CD4-positive, alpha-beta T cell treated with Interleukin-17A for 4 hours (primary cell): ENCODE results near the gene ARHGEF19.
"Not testable (repeated sequence)": the region's sequence is repeated elsewhere in the genome, so short reads cannot be mapped to it uniquely, and the experiment has no call there.

Experiments used
- DNase-seq: peaks from one replicate; pipeline ENCODE4 v3.0.0-alpha.2; 2020; ENCODE audit warnings: mixed read lengths

The ARHGEF19 gene

DNA sequence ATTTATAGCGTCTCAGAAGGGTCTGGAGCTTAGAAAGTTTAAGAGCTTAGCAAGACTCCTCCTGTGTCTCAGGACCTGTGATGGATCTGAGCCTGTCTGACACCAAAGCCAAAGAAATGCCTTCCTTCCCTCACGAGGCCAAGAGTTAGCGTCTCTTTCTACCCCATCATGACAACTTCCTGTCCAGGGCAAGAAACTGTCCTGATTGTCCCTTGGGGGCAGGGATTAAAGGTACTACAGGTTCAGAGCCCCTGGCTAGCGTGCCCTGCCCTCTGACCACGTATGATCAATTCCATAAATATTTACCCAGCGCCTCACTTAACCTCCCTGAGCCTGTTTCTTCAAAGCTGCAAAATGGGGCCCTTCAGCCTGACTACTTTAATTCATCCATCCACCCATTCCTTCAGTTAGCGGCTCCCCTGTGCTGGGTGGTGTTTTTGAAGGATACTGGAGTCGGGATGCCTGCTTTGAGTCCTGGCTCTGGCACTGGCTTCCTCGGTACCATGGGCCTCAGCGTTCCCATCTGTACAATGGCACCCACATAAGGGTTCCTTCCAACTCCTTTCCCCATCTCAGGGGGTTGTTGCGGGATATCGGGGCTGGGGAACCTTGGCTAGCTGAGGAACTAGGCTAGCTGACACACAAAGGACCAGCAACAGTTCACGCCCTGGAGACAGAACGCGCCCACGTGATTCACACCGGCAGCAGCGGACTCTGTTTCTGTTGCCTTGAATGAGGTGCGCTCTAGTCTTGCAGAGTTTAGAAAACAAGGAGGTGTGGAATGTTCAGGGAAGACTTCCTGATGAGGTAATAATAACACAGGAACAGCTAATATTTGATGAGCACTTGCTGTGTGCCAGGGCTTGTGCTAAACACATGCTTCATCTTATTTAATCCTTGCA is 33.6 kb downstream of the ARHGEF19 start:
- no peak for DNase-seq

DNA sequence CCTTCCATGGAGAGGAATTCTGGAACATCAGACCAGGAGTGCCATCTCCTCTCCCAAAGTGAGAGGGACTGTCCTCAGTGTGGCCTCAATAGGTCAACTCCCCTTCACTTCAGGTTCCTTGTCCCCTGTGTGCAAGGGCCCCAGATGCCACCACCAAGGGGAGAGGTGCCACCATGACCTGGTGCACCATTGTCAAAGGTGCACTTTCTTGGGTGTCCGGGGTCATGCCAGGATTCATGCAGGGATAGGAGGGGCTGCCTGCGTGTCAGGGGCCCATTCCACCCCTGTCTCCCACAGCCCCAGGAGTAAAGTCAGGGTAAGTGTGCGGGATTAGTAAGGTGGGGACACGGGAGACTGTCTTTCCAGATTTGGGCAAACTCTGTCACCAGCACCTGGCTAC is 35.1 kb downstream of the ARHGEF19 start:
- DNase-seq, result no peak

DNA sequence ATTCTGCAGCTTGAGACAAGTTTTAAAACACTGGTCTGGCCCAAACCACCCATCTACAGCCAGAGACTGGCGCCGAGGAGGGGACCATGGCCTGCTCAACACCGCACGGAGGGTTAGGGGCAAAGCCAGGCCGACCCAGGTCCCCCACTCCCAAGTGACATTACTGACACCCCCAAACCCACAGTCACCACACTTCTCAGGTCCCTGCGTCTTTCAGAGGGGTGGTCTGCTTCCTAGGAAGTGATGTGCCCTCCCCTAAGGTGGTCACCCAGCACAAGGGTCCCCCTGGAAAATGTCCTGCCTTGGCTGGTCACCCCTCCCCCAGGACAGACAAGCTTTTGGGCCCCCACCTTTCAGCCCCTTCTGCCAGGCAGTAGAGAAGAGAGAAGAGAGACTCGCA is 35.8 kb downstream of the ARHGEF19 start:
- no peak for DNase-seq

DNA sequence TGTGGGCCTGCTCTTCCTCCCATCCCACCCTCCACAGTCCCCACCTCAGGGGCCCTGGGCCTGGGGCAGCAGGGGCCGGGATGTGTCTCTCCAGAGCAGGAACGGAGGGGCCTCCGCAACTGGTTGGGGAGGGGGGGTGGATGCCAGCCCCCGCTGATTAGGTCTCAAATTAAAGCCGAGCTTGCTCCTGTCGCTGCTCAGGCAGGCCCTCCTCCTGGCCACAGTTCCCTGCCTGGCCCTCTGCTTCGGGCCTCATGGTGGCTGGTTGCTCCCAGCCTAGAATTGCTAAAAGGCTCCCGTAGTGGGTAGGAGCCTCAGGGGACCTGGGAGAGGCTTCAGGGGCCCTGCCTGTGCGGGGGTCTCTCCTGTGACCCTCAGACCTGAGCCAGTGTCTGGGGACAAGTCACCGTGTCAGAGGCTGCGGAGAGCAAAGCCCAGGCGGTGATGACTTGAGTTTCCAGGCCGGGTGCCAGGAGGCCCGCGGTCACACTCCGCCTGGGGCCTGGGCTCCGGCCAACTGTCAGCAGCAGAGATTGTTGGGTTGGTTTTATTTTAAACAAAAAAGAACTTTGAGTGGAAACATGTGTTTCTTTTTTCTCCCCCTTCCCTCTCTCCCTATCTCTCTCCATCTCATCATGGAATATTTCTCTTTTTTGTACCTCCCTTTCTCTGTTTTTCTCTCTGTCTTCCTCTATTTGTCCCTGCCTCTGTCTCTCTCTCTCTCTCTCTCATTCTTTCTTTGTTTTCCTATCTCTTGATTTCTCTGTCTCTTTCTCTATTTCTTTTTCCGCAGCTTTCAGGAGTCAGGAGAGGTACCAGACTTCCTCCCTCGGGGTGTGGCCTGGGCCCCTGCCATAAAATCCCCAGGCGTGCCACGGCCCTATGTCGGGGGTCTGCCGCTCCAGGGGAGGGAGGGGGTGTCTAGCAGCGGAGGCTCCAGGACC is 36.6 kb downstream of the ARHGEF19 start:
- no peak for DNase-seq

DNA sequence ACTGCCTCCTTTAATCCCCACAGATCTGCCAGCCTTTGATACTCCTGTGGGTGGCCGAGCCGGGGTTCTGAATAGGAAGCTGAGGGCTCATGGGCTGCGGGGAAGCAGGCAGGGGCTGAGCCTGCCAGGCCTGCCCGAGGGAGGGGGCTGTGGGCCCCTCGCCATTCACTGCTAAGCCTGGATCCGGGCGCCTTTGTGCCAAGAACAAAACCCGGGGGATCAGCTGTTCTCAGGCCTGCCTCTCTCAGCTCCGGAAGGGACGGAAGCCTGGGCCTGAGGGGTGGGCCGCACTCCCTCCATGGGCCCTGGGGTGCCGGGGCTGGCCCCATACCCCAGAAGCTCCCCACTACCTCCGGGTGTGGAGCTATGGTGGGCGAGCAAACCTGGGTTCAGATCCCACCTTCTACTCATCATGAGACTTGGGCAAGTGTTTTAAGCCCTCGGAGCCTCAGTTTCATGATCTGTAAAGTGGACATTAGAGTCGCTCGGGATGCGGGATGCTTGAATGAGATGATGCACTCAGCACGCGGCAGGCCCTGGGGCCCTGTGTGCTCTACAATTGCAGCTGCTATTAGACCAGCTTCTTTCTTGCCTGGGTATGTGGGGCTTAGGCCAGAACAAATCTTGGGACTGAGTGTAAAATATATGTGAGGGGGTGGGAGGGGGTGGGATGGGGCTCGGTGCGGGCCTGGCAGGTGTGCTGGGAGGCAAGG is 37.4 kb downstream of the ARHGEF19 start:
- DNase-seq, result no peak

DNA sequence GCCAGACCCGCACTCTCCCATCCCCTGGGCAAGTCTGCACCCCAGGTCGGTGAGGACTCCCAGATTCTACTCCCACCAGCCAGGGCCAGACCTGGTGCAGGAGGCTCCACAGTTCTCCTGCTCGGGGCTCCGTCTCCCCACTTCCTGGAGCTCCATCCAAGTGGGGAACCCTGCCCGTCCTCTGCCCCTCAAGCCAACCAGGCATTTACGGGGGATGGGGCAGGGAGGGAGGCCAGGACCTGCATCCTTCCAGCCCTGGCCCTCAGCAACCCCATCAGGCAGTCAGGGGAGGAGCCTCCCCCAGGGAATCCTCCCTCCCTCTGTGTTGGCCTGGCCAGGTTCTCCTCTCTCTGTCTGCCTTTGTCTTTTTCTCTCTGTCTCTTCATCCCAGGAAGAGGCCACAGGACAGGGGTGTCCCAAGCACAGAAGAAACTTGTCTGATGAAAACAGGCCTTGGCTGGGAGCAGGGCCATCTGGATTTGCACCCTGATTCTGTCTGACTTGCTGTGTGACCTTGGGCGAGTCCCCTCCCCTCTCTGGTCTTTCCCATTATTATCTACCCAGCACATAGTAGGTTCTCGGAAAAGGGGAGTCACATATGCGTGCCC is 38.1 kb downstream of the ARHGEF19 start:
- no peak for DNase-seq

DNA sequence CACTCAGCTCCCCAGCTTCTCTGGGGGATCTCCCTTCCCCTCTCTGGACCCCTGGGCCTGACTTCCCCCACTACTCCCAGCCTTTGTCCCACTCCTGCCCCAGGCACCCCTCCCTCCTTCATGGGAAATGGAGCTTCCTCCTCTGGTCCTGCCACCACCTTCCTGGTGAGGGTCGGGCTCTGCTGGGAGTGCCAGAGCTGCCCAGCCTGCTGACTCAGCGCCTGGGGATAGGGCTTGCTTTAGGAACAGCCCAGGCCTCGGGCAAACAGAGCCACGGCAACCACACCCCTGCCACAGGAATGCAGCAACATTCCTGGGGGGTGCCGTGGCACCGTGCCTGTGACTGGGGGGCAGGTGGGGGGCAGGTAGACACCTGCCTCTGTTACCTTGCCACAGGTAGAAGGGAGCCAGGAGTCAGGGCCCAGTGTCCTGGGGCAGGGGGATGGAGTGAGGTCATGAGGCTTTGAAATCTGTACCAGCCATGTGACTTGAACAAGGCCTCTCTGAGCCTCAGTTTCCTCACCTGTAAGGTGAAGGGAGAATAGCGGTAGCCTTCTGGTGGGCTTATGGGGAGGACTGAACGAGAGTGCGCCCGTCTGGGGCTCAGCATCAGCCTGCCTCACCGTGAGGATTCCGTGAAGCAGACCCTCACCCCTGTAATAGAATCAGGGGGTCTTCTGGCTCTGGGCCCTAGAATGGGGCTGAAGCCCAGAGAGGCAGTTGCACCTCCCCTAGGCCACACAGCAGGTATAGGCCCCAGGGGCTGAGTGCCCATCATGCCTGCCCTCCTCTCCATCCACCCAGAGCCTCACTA is 38.8 kb downstream of the ARHGEF19 start:
- no peak for DNase-seq

DNA sequence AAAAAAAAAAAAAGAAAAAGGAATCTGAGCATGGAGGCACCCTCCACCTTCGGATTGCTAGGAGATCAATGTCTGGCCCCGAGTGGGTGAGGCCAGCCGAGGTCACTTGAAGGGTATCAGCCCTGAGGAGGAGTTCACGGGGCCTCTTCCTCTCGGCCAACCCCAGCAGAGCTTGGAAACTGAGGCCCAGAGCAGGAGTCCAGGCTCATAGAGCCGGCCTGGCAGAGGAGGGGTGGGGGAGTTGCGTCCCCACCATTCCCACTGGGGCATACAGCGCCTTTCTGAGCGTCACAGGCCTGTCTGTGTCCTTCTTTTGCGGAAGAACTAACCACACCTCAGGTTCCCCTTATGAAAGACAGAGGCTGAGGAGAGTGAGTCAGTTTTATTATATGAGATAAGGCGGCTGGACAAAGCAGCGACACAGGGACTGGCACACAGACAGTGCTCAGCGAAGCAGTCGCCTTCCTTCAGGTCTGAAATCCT is 39.4 kb downstream of the ARHGEF19 start:
- no peak for DNase-seq

DNA sequence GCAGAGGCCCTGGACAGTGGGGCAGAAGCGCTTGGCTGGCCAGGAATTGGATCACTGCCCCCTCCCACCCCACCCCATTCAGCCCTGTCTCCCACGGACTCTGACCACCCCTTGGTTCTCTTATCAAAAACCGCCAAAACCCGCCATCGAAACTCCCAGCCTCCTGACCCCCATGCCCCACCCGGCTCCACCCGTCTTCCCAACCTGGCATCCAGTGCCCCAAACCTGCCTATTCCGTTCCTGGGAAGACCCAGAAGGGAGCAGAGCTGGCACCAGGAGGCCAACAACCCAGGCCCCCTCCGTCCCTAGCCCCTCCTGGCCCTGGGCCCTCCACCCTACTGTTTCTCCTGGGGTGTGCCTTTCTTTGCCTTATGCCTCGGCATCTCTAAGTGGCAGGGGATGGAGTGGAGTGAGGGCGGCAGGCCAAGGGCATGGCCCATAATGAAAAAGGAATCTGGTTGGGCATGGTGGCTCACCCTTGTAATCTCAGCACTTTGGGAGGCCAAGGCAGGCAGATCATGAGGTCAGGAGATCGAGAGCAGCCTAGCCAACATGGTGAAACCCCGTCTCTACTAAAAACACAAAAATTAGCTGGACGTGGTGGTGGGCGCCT is 40.1 kb downstream of the ARHGEF19 start:
- no peak for DNase-seq

DNA sequence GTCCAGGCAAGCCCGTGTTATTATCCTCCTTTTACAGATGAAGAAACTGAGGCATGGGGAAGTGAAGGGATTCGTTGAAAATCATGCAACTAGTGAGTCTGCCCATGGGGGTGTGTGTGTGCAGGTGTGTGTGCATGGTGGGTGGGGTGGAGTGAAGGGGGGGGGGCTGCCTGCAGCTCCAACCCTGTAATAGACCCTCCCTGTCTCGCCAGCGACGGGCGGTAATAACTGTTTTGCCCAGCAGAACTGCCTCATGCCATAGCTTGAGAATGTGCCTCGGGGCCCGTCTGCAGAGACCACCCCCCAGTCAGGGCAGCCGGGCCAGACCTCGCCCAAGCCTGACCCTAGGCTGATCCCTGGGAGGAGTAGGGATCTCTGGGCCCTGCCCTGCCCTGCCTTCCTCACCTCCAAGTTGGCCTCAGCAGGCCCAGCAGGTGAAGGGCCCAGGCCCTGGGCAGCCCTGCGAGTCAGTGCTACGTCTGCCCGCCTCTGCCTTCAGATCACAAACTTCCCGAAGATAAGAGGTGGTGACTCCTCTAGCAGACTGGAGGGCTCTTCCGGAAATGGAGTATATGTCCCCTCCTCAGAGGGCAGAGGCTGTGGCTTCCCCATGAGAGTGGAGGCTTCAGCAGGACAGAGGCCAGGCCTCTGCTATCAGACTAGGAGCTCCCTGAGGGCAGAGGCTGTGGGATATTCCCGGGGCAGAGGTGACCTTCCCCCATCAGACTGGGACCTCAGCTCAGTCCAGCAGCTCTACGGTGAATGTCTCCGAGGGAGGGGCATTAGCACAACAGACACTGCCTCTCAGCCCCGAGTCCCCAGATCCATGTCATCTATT is 40.9 kb downstream of the ARHGEF19 start:
- DNase-seq, result no peak

DNA sequence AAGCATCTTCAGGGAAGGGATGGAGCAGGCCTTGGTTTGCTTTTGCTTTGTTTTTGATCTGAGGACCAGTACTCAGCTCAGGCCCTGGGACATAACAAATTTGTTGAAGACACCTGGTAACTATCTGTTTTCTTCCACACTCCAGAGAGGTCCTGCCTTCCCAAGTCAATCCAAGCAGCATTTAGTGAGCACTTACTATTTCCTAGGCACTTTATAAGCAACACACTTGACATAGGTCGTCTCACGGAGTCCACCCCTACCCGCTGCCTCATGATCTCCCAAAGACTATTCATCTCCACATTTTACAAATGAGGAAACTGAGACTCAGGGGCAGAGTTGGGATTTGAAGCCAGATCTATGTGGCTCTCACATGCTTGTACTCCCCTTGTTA is 42.2 kb downstream of the ARHGEF19 start:
- no peak for DNase-seq

DNA sequence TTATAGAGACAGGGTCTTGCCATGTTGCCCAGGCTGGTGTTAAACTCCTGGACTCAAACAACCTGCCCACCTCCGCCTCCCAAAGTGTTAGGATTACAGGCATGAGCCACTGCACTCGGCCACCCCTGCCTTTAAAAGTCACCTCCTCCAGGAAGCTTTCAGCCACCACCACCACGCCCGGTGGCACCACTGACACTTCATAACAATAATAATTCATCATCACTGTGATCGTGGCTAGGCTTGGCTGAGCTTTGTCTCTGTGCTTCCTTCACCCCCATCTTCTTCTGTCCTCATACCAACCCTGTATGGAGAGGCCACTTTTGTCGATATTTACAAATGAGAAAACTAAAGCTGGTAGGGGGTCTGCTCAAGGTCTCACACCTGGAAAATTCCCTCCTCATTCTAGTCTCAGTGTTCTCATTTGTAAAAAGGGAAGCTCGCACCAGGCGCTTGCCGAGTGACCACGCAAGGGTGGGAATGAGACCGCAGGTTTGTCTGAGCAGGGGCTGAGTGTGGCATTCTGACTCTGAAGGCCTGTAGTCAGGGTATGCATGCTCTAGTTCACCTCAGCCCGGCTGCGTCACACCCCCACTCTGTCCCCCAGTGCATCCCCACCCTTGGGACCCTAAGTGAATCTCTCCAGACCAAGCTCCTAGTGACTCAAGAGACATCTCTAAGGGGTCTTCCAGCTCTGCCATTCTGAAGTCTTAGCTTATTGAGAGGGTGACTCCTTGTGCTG is 43.7 kb downstream of the ARHGEF19 start:
- DNase-seq, result peak; percentile 33

DNA sequence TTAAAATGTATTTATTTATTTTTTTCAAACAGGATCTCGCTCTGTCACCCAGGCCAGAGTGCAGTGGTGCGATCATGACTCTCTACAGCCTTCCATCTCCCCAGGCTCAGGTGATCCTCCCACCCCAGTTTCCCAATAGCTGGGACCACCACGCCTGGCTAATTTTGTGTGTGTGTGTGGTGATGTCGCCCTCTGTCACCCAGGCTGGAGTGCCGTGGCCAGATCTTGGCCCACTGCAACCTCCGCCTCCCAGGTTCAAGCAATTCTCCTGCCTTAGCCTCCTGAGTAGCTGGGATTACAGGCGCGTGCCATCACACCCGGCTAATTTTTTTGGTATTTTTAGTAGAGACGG is 44.3 kb downstream of the ARHGEF19 start:
- not testable (repeated sequence) for DNase-seq

DNA sequence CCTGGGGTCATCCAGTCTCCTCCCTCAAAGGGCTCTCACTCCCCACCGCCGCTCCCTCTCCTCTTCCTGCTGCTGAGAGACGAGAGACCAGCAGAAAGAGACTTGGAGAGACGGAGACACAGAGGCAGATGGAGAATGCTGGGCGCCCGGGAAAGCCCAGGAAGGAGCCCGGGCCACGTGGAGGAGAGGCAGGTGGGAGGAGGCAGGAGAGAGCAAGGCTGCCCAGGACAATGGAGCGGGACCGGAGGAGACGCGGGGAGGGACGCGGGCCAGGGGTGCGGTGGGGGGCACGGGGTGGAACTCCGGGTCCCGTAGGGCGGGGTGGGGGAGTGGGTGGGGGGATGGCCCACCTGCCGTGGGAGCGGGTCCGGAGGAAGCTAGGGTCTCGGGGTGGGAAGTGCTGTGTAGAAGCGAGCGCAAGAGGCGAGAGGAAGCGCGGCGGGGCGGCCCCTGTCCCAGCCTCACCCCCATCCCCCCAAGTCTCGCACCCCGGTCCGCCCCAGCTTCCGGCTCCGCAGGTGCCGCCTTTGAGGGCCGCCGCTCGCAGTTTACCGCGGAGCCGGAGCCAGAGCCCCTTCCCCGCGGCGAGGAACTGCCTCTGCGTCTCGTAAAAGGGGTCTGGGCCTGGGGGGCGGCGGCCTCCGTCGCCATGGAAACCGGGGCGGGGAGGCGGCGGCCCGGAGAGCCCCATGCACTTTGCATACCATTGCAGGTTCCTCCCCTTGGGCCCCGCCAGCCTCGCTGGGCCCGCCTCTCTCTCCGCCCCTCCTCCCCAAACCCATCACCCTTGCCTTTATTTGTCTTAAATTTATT is 44.9 kb downstream of the ARHGEF19 start:
- DNase-seq, result peak; percentile 74

DNA sequence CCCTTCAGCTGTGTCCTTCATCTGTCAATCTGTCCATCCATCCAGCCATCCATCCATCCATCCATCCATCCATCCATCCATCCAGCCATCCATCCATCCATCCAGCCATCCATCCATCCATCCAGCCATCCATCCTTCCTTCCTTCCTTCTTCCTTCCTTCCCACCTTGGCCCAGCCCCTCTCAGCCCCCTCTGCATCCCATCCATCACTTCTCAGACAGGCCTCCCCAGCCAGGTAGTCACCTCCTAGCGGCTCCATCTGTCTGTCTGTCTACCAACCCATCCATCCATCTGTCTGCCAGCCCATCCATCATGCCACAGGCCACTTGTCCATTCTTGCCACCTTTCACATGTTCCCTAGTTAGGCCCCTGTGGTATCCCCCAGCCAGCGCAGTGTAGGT is 46.3 kb downstream of the ARHGEF19 start:
- no peak for DNase-seq

DNA sequence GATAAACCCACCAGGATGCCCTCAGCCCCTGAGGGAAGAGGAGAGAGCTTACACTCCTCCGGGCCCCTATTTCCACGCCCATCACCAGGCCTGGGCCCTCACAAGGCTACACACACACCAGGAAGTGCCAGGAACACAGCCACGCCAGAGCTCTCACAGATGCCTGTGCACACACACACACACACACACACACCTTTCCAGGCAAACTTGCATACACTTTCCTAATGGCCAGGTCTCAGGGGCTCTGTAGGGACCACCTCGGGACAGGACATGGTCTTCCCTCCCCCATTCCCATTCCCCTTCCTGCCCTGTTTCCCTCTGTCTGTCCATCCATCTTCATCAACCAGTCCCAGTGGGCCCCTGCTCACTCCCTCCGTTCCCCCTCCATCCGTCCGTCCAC is 46.9 kb downstream of the ARHGEF19 start:
- peak; percentile 30 for DNase-seq

DNA sequence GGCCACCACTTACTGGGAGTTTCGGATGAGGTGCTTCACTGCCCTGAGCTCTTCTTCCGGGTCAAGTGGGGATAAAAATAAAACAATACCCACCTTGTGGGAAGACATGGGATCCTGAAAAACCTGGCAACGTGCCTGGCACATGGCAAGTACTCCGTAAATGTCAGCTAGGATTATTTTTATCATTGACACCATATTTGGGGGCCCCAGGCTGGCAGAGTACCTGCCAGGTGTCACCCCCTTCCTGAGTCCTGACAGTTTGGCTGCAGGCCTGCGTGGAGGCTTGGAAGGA is 47.4 kb downstream of the ARHGEF19 start:
- DNase-seq, result no peak

DNA sequence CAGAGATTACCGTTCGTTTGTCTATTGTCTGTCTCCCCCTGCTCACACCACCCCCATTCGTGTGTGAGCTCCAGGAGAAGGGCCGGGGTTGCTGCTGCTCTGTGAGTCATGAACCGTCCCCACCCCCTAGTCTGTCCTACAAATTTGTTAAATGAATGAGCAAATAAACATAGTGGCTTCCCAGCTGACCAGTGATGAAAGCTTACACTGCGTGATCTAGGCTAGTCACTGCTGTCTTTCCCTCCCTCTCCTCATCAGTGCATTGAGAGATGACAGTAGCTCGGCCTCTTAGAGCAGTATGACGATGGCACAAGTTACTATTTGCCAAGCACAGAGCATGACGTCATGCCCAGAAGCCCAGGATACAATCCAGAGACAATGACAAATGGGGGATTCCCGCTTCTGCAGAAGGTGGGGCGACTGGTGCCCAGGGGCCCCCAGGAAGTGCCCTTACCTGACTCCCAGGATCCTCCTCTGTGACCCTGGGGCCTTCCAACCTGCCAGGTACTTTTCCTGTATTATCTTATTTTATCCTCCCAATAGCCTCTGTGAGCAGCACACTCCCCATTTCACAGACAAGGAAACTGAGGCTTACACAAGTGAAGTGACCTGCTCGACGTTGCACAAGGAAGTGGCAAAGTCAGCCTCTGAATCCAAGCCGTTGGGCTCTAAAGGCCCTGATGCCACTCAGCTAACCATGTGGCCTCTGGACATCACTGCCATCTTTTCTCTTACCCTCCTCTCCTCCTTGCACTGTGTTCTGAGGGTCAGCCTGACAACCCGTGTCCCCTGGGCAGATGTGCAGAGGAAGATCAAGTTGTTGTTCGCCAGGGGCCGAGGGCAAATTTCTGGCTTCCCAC is 48.0 kb downstream of the ARHGEF19 start:
- peak; percentile 24 for DNase-seq
